GM12864 (cell line): ENCODE measurements around the gene ADAM10.

Experiments
- DNase-seq: peaks from one replicate; pipeline ENCODE4 v3.0.0-alpha.2; 2011; ENCODE audit warnings: low read depth
- H3K4me3 ChIP-seq: 2 replicates; pipeline ENCODE4 v1.5.1; 2011; ENCODE audit warnings: mild to moderate bottlenecking, low read depth, low read length, control low read depth
- CTCF ChIP-seq: IDR thresholded peaks from 2 replicates; pipeline ENCODE4 v1.5.1; 2011; ENCODE audit warnings: low read depth, mild to moderate bottlenecking, moderate library complexity, low read length, control low read depth, inconsistent platforms; ENCODE audit errors: missing control alignments

The ADAM10 gene

GRCh38 chr15:58602823-58603222 lies 146.7 kb downstream of the ADAM10 start:
- no peak for TF ChIP-seq CTCF
- DNase-seq: no peak
- H3K4me3 ChIP-seq: no peak overlapping the region

- DNase-seq: no peak
- H3K4me3 ChIP-seq: no peak overlapping the region
- TF ChIP-seq CTCF: no peak
These were observed 150.7 kb downstream of the ADAM10 start for GRCh38 chr15:58598829-58599210.

GRCh38 chr15:58597943-58598828 lies 151.3 kb downstream of the ADAM10 start:
- TF ChIP-seq CTCF: no peak
- no peak for DNase-seq
- no peak overlapping the region for H3K4me3 ChIP-seq

- no peak for DNase-seq
- H3K4me3 ChIP-seq: no peak overlapping the region
- TF ChIP-seq CTCF: no peak
These were observed 153.8 kb downstream of the ADAM10 start for GRCh38 chr15:58595516-58596263.

- DNase-seq: no peak
- no peak overlapping the region for H3K4me3 ChIP-seq
- no peak for TF ChIP-seq CTCF
These were observed 154.6 kb downstream of the ADAM10 start for GRCh38 chr15:58594898-58595297.

- H3K4me3 ChIP-seq: no peak overlapping the region
- no peak for TF ChIP-seq CTCF
- peak; percentile 12 for DNase-seq
These were observed 155.6 kb downstream of the ADAM10 start for GRCh38 chr15:58593870-58594269.

- DNase-seq: no peak
- TF ChIP-seq CTCF: no peak
- H3K4me3 ChIP-seq: no peak overlapping the region
These were observed 158.6 kb downstream of the ADAM10 start for GRCh38 chr15:58590926-58591325.
